ENCODE results near the gene JUN.

Gene JUN

GRCh38 chr1:58813361-58813760, 29.5 kb upstream of the JUN start:
- no peaks in the 10 kb centered on the region for H3K36me3 ChIP-seq (ENCODE audit: insufficient read depth)
- no peaks in the 10 kb centered on the region for H4K20me1 ChIP-seq (ENCODE audit: insufficient read depth)
- H3K27me3 ChIP-seq (ENCODE audit: insufficient read depth, low read depth) = no peaks in the 10 kb centered on the region
- TF ChIP-seq CTCF (conservative IDR thresholded peaks at IDR 0.05; ENCODE audit: low read depth, low read length) = no peak
- no peaks in the 10 kb centered on the region for H3K79me2 ChIP-seq (ENCODE audit: insufficient read depth, low read depth)
- H3K4me2 ChIP-seq = no peak overlapping the region
- H3K4me1 ChIP-seq (ENCODE audit: low read depth, poor library complexity, severe bottlenecking) = peaks cover 22% of the 10 kb centered on the region
- H3K4me3 ChIP-seq (IDR thresholded peaks at IDR 0.05; ENCODE audit: insufficient read depth, low read depth, low read length) = no peak overlapping the region
- H2AFZ ChIP-seq (ENCODE audit: low read depth) = no peak overlapping the region
- H3K9ac ChIP-seq = no peak overlapping the region
- H3K27ac ChIP-seq = no peak overlapping the region

GRCh38 chr1:58812926-58813325, 29.1 kb upstream of the JUN start:
- H3K36me3 ChIP-seq (ENCODE audit: insufficient read depth) = no peaks in the 10 kb centered on the region
- H2AFZ ChIP-seq (ENCODE audit: low read depth) = no peak overlapping the region
- H4K20me1 ChIP-seq (ENCODE audit: insufficient read depth) = no peaks in the 10 kb centered on the region
- H3K9ac ChIP-seq = no peak overlapping the region
- no peaks in the 10 kb centered on the region for H3K27me3 ChIP-seq (ENCODE audit: insufficient read depth, low read depth)
- H3K79me2 ChIP-seq (ENCODE audit: insufficient read depth, low read depth) = no peaks in the 10 kb centered on the region
- H3K4me3 ChIP-seq (IDR thresholded peaks at IDR 0.05; ENCODE audit: insufficient read depth, low read depth, low read length) = no peak overlapping the region
- TF ChIP-seq CTCF (conservative IDR thresholded peaks at IDR 0.05; ENCODE audit: low read depth, low read length) = no peak
- H3K4me2 ChIP-seq = no peak overlapping the region
- H3K27ac ChIP-seq = no peak overlapping the region
- H3K4me1 ChIP-seq (ENCODE audit: low read depth, poor library complexity, severe bottlenecking) = peaks cover 27% of the 10 kb centered on the region

GRCh38 chr1:58812468-58812867, 28.6 kb upstream of the JUN start:
- H3K9ac ChIP-seq = no peak overlapping the region
- no peaks in the 10 kb centered on the region for H3K27me3 ChIP-seq (ENCODE audit: insufficient read depth, low read depth)
- no peak overlapping the region for H3K4me3 ChIP-seq (IDR thresholded peaks at IDR 0.05; ENCODE audit: insufficient read depth, low read depth, low read length)
- TF ChIP-seq CTCF (conservative IDR thresholded peaks at IDR 0.05; ENCODE audit: low read depth, low read length) = no peak
- H3K27ac ChIP-seq = no peak overlapping the region
- H2AFZ ChIP-seq (ENCODE audit: low read depth) = no peak overlapping the region
- no peaks in the 10 kb centered on the region for H3K36me3 ChIP-seq (ENCODE audit: insufficient read depth)
- H3K79me2 ChIP-seq (ENCODE audit: insufficient read depth, low read depth) = no peaks in the 10 kb centered on the region
- no peak overlapping the region for H3K4me2 ChIP-seq
- H3K4me1 ChIP-seq (ENCODE audit: low read depth, poor library complexity, severe bottlenecking) = peaks cover 31% of the 10 kb centered on the region
- H4K20me1 ChIP-seq (ENCODE audit: insufficient read depth) = no peaks in the 10 kb centered on the region

GRCh38 chr1:58811303-58811702, 27.5 kb upstream of the JUN start:
- Histone ChIP-seq H3K4me2 (no peak overlapping the region), H3K4me1 (ENCODE audit: low read depth, poor library complexity, severe bottlenecking) (peaks cover 37% of the 10 kb centered on the region), H4K20me1 (ENCODE audit: insufficient read depth) (no peaks in the 10 kb centered on the region), H3K27me3 (ENCODE audit: insufficient read depth, low read depth) (no peaks in the 10 kb centered on the region), H3K9ac (no peak overlapping the region), H3K27ac (no peak overlapping the region), H3K36me3 (ENCODE audit: insufficient read depth) (no peaks in the 10 kb centered on the region), H3K4me3 (IDR thresholded peaks at IDR 0.05; ENCODE audit: insufficient read depth, low read depth, low read length) (no peak overlapping the region), H2AFZ (ENCODE audit: low read depth) (no peak overlapping the region), H3K79me2 (ENCODE audit: insufficient read depth, low read depth) (no peaks in the 10 kb centered on the region)
- TF ChIP-seq CTCF (conservative IDR thresholded peaks at IDR 0.05; ENCODE audit: low read depth, low read length) = no peak

All from KMS-11 (cell line).